ENCODE data around the gene CNNM1.

The CNNM1 gene

DNA sequence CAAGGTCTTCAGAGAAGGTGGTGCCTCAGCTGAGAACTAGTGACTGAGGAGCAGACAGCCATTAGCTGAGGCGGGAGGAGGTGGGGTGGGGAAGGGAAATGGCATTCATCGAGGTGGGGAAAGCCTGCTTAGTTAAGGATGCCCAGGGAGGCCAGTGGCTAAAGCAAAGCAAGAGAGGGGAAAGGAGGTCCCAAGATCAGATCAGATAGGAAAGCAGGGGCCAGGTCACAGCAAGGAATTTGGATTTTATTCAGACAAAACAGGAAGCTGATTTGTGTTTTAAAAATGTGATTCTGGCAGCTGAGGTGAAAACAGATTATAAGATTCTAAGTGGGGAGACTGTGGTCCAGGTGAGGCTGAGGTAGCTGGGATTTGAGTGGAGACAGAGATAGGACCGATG lies 45.8 kb downstream of the CNNM1 start:
- DNase-seq: no peak

DNA sequence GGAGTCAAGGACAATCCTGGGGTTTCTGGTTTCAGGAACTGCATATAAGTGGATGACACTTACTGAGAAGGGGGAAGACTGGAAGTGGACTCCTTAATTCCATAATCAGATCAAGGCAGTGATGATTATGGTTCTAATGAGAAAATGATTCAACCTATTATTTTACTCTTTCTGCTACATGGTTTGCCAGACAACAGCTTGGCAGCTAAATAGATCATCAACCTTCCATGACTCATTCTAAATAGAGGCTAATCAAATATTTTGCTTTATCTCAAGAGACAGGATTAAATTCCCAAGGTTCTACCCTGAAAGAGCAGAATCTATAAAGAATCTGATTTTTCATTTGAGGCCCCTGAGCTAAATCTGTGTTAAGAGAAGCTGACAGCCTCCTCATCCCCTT lies 46.3 kb downstream of the CNNM1 start:
- no peak for DNase-seq

DNA sequence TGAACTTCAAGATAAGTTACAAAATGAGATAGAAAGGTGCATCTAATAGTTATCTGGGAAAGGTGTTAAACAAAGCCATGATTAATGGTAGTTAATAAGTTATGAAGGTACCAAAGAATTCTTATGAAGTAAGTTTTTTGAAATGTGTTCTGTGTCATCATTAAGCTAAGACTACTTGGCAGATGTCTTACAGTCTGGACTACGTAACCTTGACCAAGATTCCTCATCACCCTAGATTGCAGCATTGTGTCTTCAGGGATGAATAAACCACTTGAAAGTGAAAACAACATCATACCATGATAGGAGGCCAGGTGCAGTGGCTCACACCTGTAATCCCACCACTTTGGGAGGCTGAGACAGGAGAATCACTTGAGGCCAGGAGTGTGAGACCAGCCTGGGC lies 53.0 kb downstream of the CNNM1 start:
- no peak for DNase-seq

DNA sequence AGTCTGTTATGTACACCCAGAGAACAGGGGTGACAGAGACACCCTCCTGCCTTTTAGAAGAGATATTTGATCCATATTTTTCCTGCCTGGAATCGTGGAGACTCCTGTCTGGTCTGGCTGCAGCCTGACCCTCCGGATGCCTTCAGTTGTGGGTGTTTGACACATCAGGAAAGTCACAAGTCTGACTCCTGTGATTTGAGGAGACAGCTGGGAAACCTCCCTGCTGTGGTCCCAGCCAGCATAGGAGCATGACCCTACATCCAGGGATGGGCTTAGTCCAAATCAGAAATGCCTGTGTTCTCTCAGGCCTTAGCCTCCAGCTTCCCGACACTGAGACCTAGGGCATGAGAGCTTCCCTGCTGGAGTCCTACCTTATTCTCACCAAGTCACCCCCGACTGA lies 57.9 kb downstream of the CNNM1 start:
- no peak for DNase-seq

DNA sequence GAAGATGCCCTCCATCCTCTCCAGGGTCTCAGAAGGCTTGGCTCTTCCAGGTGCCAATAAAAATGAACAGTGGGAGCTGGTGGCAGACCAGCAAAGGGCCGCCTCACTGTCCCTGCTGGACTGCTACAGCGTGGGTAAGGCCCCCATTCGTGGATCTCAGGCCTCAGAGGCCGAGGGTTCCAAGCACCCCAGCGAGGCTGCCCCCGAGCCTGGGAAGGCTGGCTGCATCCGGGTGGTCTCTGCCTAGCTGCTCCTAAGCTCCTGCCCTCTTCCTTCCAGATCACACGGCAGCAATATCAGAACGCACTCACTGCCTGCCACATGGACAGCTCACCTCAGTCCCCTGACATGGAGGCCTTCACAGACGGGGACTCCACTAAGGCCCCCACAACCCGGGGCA lies 58.4 kb downstream of the CNNM1 start:
- DNase-seq: no peak

DNA sequence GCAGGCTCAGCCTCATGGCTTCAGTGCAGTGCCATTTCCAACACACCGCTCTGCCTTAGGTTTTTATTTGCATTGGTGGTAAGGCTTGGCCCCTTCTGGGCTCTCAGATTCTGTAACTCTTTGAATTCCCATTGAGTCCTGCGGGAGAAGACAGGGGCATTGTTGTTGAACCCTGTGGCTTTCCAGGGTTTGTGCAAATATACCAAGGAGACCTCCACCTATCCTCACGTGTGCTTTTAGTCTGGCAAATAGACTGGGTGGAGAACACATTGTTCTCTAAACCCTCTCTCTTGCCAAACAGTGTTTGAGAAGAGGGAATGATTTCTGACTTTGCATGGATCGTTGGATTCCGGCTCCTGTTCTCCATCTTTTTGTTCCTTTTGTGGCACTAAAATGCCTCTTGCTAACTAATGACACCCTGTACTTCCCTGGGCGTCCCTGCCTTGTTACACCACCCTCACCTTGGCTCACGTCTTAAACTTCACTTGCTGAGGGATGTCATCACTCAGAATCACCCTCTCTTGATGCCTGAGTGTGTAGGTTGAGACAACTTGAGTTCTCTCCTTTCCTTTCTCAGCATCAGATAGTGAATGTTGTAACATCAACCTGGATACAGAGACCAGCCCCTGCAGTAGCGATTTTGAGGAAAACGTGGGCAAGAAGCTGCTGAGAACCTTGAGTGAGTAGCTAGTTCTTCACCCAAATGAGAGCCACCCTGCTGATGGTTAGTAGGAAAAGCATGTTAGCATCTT lies 60.7 kb downstream of the CNNM1 start:
- DNase-seq: no peak

DNA sequence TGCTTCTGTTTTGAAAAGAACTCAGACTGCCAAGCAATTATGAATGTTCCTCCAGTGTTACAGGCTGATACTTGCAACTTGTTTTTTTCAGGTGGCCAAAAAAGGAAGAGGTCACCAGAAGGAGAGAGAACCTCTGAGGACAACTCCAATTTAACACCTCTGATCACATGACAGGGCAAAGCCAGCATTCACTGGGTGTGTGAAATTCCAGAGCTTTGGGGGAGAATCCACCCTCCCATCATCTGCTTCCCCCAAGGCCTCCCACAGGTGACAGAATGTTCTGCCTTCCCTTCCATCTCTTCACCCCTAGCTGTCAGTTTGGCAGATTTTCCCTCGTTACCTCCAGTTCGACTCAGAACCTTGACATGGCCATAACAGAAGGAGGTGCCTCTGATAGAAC lies 62.2 kb downstream of the CNNM1 start:
- no peak for DNase-seq

DNA sequence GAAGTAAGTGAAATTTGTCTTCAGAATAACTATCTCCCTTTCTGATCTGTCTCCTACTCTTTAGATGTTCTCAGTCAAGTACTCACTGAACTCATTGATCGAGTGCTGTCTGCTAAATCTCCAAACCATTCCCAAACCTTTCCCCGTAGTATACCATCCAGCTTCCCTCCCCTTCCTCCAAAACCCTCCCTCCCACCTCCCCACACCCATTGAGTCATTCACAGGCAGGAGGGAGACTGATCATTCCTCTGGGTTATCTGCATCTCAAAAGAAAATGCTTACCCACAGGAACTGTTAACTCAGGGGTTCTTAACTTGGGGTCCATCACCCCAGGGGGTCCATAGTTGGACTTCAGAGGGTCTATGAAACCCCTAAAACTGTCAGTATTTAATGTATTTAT lies 63.9 kb downstream of the CNNM1 start:
- no peak for DNase-seq

DNA sequence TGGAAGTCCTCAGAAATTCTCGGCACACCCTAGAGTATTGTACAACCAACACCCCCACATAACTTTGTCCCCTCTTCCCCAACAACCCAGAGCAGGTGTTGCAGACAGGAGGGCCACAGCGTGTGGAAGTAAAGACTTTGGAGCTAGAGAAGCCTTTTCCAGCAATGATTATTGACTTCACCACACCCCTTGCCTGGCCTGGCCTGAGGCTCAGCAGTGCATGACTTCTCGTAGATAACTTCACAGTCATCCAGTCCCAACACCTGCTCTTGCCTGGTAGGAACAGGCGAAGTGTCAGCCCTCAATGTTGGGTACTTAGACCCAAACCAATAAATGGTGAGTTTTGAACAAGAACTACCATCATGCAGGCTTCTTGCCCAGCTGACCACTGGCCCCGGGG lies 64.5 kb downstream of the CNNM1 start:
- no peak for DNase-seq

DNA sequence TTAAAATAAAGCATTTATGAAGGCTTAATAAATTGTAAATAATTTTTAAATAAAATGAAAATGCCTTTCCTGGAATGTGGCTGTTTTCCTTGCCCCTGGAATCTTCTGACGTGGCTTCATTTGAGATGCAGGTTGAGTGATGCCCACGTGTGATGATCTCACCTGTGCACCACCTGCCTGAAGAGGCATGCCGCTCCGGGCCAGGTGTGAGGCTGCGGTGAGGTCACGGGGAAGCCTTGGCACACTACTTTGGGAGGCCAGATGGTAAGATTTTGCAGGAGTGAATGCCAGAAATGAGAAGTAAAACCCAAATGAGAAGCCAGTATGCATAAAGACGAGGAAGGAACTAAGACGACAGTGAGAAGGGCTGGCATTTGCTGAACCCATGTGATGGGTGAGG lies 65.1 kb downstream of the CNNM1 start:
- no peak for DNase-seq

DNA sequence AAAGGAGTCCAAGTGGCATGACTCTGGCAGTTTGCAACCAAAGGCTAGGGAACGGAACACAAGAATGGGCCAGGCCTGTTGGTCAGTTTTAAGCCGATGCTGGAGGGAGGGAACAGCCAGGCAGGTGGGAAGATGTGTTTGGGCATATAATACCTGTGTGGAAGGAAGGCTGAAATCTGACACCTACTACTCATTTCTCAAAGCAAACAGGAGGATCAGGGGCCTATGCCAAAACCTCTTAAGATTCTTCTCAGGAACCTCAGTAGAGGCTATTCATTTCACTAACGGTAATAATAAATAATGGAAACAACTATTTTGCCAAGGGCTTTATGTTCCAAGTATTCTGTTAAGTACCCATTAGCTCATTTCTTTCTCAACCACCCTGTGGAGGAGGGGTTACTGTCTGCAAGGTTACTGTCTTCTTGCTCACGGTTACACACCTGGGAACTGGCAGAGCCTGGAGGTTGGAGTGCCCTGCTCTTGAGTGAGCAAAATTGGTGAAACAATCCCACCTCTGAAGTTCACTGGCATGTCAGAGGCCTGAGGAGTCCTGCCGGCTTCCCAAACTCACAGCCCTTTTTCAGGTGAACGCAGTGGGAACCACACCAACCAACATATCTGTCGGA lies 65.7 kb downstream of the CNNM1 start:
- DNase-seq: no peak

DNA sequence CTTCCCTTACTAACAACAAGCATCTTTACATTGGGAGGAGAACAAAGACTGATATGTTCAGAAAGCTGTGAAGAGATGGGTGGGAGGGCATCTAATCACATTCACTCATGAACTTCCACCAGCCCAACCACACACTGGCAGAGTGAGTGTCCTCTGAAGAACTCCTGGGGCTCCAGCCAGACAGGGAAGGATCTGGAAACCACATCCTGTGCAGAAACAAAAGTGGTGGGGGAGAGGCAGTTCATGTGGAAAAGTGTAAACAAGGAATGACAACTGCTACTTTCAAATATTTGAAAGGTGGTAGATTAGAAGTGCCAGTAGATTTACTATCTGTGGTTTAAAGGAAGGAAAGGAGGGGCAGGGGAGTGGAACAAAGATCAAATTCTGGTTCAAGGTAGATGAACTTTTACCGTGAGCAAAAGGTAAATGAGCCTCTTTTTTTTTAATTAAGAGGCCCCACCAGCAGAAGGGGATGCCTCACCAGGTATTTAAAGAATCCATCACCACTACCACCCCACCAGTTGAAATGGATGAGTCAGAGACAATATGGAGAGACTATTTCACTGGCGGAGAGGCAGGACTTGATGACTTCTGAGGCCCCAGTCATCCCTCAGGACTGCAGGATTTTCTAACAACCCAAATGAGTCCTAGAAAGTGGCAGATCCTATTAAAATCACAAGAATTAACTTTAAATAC lies 66.7 kb downstream of the CNNM1 start:
- peak; percentile 30 for DNase-seq

DNA sequence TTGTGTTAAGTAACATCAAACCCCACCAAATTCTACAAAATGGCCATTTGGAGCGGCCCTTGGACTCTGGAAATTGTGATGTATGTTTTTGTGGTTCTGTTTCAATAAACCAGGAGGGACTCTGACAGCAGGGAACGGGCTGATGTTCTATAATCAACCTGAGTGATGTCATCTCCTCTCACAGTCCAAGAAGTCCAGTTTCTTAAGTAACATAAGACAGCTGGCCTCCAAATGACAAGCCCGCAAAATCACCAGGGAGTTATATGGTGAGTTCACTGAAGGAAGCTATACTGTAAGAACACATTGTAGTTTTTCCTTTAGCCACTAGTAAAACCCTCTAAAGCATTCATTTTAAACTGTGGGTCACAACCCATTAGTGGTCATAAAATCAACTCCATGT lies 67.3 kb downstream of the CNNM1 start:
- DNase-seq: no peak

DNA sequence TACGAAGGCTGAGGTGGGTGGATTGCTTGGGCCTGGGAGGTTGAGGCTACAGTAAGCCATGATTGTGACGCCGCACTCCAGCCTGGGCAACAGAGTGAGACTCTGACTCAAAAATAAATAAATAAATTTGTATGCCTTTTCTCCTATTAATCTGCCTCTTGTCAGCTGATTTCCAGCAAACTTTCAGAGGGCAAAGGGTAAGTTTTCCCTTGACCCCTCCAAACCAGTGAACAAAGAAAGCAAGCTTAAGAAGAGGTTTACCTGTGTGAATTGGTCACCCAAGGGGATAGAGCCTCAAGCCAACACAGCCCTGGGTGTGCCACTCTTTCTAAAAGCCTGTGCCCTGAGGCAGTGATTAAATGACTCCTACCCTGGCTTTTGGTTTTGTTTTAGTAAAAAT lies 70.5 kb downstream of the CNNM1 start:
- DNase-seq: no peak

DNA sequence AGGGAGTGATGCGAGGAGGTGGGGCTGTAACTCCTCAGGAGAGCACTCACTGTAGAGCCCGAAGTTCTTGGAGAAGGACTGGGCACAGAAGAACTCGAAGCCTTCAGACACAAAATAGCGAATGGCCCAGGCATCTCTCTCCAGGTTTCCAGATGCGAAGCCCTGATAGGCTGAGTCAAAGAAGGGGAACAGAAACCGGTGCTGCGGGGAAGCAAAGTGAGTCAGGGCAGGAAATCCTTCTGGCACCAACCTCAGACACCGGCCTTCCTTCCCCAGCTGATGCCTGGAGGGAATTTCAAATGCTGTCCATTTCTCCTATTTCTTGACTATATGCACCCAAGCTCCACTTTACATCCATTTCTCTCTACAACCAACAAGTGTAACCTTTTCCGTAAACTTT lies 74.5 kb downstream of the CNNM1 start:
- no peak for DNase-seq

DNA sequence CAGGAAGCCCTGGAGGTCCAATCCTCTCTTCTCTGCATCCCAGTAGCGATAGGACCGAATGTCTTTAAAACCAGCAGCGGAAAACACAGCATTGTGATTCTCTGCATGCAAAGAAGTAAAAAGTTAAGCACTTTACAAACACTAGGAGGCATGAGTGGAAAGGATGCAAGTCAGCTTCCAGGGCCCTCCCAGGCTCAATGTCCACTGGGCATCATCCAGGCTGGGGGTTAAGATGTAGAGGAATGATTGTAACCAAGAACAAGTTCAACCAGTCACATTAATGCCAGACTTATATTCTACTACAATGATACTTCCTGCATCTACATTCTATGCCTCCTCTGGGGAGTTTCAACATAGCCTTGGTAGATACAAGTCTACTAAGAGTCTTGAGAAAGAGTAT lies 77.0 kb downstream of the CNNM1 start:
- DNase-seq: no peak

DNA sequence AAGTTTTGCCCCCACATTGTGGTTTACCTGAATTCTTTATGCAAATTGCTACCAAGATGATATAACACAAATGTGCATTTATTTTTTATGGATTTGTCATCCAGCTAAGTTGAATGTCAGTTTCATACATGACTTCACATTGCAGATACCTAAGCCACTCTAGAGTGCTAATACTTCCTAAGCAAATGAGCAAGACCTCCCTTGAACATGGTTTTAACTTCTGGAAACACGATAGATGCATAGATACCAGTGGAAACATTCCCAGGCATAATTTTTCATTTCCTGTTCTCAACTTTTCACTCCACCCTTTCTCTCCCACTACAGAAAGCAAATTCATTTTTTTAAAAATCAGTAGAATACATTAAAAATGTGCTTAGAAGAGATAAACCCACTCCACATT lies 81.0 kb downstream of the CNNM1 start:
- DNase-seq: no peak

DNA sequence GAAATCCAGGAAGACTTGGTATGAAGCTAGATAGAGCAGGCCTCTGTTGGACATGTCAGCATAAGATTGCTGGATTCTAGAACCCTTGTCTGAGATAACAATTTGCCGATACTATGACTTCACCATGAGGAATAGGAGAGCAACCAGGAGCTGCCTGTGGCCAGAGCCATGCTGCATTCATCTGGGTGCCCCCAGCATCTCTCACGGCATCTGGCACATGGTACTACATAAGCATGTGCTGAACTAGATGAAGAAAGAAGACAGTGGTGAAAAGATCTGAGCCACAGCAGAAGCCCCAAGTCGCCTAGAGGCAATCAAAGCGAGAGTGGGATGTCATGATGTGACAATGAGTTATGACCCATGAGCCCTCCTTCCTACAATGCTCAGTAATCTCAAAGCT lies 81.7 kb downstream of the CNNM1 start:
- DNase-seq: no peak

DNA sequence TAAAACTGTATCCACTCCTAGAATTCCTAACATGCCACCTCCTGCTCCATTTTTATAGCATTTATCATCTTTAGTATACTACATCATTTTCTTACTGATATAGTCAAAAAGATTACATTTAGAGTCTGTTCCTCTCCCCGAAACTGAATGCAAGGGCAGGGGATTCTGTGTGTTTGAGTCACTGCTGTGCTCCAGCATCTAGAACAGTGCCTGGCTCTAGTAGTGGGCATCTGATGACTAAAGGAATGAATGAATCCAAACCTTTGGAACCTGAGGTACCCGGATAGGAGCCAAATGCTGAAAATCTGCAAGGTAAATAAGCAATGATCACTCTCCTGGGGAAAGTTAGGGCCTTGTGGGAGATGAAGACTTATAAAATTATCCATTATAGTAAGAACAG lies 82.4 kb downstream of the CNNM1 start:
- DNase-seq: no peak

DNA sequence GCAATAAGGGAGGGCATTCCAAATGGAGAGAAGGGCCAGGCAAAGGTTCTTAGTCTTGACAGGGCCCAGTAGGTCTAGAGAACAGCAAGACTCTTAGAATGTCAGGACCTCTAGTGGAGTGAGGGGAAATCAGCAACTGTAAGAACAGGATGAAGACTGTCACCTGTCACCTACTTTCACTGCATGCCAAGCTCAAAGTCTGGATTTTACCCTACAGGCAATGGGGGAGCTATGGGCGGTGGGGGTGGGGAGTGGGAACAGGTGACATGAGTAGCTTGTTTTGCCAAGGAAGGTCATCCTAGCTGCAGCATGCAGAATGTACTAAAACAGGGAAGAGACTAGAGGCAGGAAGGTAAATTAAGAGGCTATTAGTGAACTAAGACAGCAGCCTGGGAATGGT lies 82.9 kb downstream of the CNNM1 start:
- no peak for DNase-seq

DNA sequence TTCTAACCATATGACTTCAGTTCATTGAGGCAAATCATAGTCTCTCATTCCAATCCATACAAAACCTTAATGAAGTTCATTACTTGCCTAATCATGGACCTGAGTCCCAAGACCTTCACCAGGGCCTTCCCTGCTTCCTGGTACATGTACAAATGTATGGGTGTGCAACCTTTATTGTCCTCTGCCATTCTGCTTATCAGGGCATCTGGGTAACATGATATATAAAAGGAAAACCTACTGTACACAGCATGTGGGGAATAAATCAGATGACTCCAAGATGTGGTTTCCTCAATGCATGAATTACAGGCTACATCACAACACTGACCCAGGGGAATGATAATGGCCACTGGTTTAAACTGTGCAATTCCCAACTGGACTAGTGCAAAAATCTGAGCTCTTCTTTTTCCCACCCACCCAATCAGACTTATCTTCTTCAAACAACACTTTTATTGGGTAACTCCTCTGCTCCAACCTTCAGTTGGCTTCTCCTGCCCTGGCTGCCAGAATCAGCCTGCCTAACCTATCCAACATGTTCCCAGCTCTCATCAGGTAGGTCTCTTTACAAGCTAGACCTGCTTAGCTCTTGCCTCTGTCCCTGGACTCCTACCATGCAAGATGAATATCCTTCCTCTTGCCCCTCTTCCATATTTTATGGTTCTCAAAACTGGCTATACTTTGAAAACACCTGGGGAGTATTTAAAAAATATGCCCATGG lies 89.9 kb downstream of the CNNM1 start:
- no peak for DNase-seq

DNA sequence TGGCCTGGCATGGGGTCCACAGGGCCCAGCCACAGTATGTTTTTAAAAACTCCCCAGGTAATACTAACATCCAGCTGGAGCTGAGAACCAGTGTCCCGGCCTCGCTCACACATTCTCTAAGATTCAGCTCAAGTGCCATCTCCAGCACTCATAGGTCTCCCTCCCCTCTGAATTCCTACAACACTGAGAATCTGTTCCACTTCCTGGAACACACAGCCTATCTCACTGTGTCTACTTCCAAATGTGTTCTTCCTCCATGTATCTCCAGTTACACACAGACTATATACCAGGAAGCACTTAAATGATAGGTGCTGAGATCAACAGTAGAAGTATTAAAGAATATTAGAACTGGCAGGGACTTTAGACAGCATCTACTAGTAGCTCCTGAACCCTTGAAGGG lies 90.5 kb downstream of the CNNM1 start:
- DNase-seq: no peak

DNA sequence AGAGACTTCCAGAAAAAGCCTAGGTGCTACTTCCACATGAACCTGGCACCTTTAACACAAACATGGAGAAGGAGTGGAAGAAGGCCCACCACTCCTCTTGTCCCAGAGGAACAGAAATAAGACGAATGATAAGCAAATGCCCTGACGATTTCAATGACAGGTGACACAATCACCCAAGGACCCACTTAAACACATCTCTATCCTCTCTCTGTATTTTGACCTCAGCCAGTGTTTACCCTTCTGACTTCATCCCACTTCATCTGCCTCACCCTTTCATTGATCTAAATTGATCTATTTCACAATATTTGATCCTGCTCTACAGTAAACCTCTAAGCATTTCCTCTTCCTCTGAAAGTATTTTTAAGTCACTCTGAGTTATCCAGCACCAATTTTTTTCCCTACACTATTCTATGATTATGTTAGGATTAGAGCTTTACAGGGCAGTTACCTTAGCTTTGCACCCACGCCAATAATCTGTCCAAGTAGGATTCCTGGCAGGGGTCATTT lies 92.1 kb downstream of the CNNM1 start:
- no peak for DNase-seq
